22Rv1 (cell line): ENCODE results near the gene SLC19A1.
A peak's percentile ranks its signal among the peaks of the same experiment; 100 is the strongest.

Source experiments
- CTCF ChIP-seq: fragments of 450-650 bp; IDR thresholded peaks from 2 replicates; pipeline ENCODE4 v1.5.1; 2017; ENCODE audit warnings: mild to moderate bottlenecking
- ZFX ChIP-seq: fragments of 450-650 bp; IDR thresholded peaks from 2 replicates; pipeline ENCODE4 v1.6.1; 2017; ENCODE audit warnings: antibody characterized with exemption, borderline replicate concordance

- TF ChIP-seq CTCF (peak; percentile 87), ZFX (no peak)
Observed at GRCh38 chr21:45478115-45478801, 64.0 kb downstream of the SLC19A1 start.
